H7 (cell line): ENCODE results near the gene PDGFD. TPM values are rescaled to one million over a fixed set of nuclear protein-coding genes. Genes with fewer than 3 reads are reported as not detected.

Source experiments
- DNase-seq: peaks from one replicate; pipeline ENCODE4 v3.0.0; 2012
- H3K27me3 ChIP-seq: 2 replicates; pipeline ENCODE4 v1.6.0; 2011; ENCODE audit warnings: mild to moderate bottlenecking, low read length; ENCODE audit not compliant: control insufficient read depth, insufficient read depth
- H3K36me3 ChIP-seq: replicated peaks from 2 replicates; pipeline ENCODE4 v1.5.1; 2011; ENCODE audit warnings: low read length; ENCODE audit not compliant: control insufficient read depth, insufficient read depth
- H3K4me3 ChIP-seq: 2 replicates; pipeline ENCODE4 v1.5.1; 2011; ENCODE audit warnings: low read depth, mild to moderate bottlenecking, control low read depth, low read length, moderate library complexity; ENCODE audit not compliant: insufficient read depth
- total RNA-seq: library from RNA; depleted of rRNA; stranded (reverse); fragments of >200 nt; shearing (Covaris generic); gene quantifications from 2 replicates; pipeline ENCODE4 v1.2.3, GENCODE V29; 2014

Gene PDGFD
- total RNA-seq, 1 experiment from 2014 or later: 4.0 TPM

DNA sequence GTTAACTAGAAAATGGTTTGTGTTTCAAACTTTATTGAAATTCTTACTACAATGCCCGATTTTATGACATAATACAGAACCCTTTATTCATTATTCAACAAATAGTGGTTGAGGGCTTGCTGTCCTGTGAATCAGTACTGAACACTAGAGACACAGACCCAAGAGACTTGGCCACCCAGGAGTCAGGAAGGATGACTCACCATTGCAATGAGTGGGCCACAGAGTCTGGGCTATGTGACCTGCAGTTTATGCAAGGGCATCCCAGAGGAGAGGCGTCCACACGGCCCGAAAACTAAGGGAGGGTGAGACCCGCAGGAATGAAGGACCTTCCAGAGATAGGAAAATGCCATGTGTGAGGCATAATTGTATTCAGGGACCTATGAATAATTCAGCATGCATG lies 271.3 kb downstream of the PDGFD start:
- no peak for DNase-seq
- no peak overlapping the region for H3K4me3 ChIP-seq

DNA sequence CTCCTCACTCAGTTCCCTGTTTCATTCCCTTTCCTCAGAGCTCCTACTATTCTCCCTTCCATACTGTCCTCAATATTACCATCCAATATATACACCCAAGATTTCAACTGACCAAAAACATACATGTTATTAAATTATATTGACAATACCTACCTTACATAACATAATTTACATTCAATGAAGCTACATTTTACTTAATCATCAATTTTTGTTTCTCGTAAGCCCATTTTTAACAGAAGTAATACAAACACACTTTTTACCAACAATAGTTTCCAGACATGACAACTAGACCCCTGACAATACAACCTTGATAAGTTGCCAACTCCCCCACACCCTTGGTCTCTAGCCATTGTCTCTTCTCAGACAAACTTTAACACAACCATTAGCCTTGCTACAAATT lies 273.3 kb downstream of the PDGFD start:
- H3K27me3 ChIP-seq: no peaks in the 10 kb centered on the region
- no peak for DNase-seq
- no peaks in the 10 kb centered on the region for H3K36me3 ChIP-seq
- H3K4me3 ChIP-seq: no peak overlapping the region

More for the DNA sequence above, 271.3 kb downstream of the PDGFD start:
- Histone ChIP-seq H3K27me3 (no peaks in the 10 kb centered on the region), H3K36me3 (no peaks in the 10 kb centered on the region)

DNA sequence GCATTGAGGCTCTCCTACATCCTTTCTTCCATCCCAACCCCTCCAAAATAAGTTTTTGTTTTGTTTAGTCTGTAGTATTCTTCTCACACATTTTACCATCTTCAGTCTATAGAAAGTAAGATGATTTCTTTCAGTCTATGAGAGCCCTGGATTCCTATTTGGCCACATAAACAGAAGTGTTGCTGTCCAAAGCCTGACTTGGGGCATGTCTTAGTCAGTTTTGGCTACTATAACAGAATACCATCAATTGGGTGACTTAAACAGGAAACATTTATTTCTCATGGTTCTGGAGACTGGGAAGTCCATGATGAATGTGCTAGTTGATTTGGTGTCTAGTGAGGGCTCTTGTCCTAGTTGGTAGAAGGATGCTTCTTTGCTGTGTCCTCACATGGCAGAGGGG lies 274.3 kb downstream of the PDGFD start:
- no peak overlapping the region for H3K4me3 ChIP-seq
- DNase-seq: no peak
- no peaks in the 10 kb centered on the region for H3K27me3 ChIP-seq
- no peaks in the 10 kb centered on the region for H3K36me3 ChIP-seq

DNA sequence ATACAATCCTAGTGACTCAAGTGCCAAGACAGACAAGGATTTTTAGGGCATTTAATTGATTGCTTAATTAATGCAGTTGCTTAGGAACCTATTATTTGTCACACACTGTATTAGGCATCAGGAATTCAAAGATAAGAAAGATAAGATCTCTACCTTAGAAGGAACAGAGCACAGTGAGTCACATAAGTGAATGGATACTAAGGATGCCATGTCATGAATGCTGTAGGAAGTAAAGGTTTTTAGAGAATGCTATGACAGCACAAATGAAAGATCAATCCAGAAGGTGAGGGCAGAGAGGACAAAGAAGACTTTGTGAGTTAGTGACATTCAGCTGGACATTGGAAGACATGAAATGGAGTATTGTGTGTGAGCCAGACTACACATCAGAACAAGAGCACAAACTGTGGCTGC lies 275.4 kb downstream of the PDGFD start:
- no peaks in the 10 kb centered on the region for H3K36me3 ChIP-seq
- no peaks in the 10 kb centered on the region for H3K27me3 ChIP-seq
- no peak overlapping the region for H3K4me3 ChIP-seq
- no peak for DNase-seq

DNA sequence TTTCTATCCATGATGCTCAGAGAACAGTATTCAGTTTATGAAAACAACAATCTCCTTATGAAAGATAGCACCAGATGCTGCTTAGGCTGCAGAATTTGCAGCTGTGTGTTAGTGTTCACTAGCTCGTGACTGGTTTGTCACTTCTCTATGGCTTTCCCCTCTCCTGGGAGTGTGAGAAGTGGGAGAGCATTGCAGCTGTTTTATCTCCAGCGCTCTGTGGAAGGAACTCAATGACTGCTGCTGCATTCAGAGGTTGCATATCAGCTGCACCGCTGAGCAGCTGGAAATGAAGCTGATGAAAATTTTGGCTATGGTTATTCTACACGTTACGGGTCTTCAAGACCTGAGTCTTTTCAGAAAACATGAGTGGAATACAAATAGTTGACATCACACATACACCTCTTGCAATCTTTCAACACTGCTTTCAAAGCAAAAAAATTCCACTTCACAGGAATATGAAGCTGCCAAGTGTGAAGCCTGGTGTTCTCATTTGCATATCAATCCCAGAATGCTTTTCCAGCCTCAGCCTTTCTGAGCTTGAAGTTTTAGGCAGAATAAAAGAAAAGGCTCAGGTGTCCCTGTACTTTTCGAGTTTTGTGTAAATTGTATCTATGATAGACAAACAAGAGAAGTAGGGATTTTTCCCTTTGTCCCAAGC lies 276.8 kb downstream of the PDGFD start:
- Histone ChIP-seq H3K27me3 (no peaks in the 10 kb centered on the region), H3K4me3 (no peak overlapping the region), H3K36me3 (no peaks in the 10 kb centered on the region)
- DNase-seq: no peak

DNA sequence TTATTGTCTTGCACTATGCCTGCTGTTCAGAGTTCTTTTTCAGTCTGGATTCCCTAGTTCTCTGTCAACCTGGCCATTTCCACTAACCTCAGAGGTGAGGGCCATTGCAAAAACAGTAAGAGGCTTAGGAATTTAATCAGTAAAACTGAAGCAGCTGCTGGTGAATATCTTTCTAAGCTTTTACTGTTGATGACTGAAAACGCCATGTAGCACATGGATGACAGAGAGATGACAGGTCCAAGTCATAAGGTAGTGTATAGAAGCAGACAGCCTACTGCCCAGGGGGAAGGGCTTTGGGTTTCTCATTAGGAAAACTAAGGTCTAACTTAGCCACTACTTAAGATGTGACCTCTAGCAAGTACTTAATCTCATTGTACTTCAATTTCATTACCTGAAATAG lies 280.1 kb downstream of the PDGFD start:
- Histone ChIP-seq H3K27me3 (no peaks in the 10 kb centered on the region), H3K36me3 (no peaks in the 10 kb centered on the region), H3K4me3 (no peak overlapping the region)
- DNase-seq: no peak

DNA sequence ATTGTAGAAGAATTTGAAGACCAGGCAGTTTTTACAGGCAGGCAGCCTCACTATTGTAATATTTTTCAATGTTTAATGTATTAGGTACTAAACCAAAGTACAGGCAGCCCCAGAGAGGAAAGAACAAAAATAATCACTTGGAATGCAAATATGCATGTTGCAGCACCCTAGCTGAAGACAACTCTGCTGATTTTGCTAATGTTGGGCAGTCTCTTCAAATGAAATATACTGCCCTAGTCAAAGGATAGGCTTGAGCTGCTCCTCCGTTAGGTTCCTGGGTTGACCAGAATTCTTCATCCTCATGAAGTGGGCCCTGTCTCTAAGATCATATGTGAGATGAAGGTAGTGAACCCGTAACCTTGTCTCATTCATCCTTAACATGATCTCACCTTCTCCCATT lies 280.7 kb downstream of the PDGFD start:
- no peak overlapping the region for H3K4me3 ChIP-seq
- H3K36me3 ChIP-seq: no peaks in the 10 kb centered on the region
- DNase-seq: no peak
- H3K27me3 ChIP-seq: no peaks in the 10 kb centered on the region

DNA sequence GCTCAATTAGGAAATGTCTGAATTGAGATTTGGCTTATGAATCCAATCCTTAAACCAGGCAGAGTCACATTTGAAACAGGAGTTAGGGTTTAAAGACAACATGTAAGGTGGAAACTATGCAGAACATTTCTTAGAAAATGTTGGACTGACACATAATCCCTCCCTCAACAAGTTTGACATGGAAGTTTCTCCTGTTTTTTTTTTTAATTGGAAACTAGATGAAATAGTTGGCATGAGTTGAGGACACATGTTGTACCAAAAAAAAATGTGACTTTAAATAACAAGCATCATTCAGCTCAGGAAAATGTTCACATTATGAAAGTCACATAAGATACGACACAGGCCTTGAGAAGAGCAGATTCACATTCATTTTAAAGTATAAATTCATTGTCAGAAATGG lies 282.4 kb downstream of the PDGFD start:
- no peaks in the 10 kb centered on the region for H3K36me3 ChIP-seq
- no peak for DNase-seq
- H3K4me3 ChIP-seq: no peak overlapping the region
- H3K27me3 ChIP-seq: no peaks in the 10 kb centered on the region

- DNase-seq: no peak
- Histone ChIP-seq H3K36me3 (no peaks in the 10 kb centered on the region), H3K4me3 (no peak overlapping the region), H3K27me3 (no peaks in the 10 kb centered on the region)
Measured at GRCh38 chr11:103880968-103881367, 283.0 kb downstream of the PDGFD start.

GRCh38 chr11:103878646-103879045 lies 285.3 kb downstream of the PDGFD start:
- no peaks in the 10 kb centered on the region for H3K36me3 ChIP-seq
- DNase-seq: no peak
- H3K27me3 ChIP-seq: no peaks in the 10 kb centered on the region
- H3K4me3 ChIP-seq: no peak overlapping the region

- no peak for DNase-seq
- Histone ChIP-seq H3K36me3 (no peaks in the 10 kb centered on the region), H3K27me3 (no peaks in the 10 kb centered on the region), H3K4me3 (no peak overlapping the region)
Measured at GRCh38 chr11:103877221-103877620, 286.7 kb downstream of the PDGFD start.

- no peak overlapping the region for H3K4me3 ChIP-seq
- no peaks in the 10 kb centered on the region for H3K36me3 ChIP-seq
- no peak for DNase-seq
- no peaks in the 10 kb centered on the region for H3K27me3 ChIP-seq
Measured at GRCh38 chr11:103875855-103876510, 288.0 kb downstream of the PDGFD start.

DNA sequence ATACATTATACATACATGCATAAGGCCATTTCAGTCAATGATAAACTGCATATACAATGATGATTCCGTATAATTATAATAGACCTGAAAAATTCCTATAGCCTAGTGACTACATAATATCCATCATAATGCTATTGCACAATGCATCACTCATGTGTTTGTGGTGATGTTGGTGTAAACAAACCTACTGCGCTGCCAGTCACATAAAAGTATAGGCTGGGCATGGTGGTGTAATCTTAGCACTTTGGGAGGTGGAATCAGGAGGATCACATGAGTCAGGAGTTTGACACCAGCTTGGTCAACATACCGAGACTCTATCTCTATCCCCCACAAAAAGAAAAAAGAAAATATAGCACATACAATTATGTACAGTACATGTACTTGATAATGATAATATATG lies 291.2 kb downstream of the PDGFD start:
- Histone ChIP-seq H3K4me3 (no peak overlapping the region), H3K36me3 (no peaks in the 10 kb centered on the region), H3K27me3 (no peaks in the 10 kb centered on the region)
- DNase-seq: no peak

GRCh38 chr11:103871923-103872551 lies 291.9 kb downstream of the PDGFD start:
- no peaks in the 10 kb centered on the region for H3K27me3 ChIP-seq
- no peaks in the 10 kb centered on the region for H3K36me3 ChIP-seq
- H3K4me3 ChIP-seq: no peak overlapping the region
- no peak for DNase-seq

- no peaks in the 10 kb centered on the region for H3K27me3 ChIP-seq
- no peaks in the 10 kb centered on the region for H3K36me3 ChIP-seq
- H3K4me3 ChIP-seq: no peak overlapping the region
- no peak for DNase-seq
Measured at GRCh38 chr11:103870821-103871309, 293.1 kb downstream of the PDGFD start.
